ENCODE results near the gene TAF1. TPM values are rescaled to one million over a fixed set of nuclear protein-coding genes. Genes with fewer than 3 reads are reported as not detected.

Gene TAF1
- total and polyA plus RNA-seq, 12 donors, result 7.5 to 48.9 (median 28.1) TPM

DNA sequence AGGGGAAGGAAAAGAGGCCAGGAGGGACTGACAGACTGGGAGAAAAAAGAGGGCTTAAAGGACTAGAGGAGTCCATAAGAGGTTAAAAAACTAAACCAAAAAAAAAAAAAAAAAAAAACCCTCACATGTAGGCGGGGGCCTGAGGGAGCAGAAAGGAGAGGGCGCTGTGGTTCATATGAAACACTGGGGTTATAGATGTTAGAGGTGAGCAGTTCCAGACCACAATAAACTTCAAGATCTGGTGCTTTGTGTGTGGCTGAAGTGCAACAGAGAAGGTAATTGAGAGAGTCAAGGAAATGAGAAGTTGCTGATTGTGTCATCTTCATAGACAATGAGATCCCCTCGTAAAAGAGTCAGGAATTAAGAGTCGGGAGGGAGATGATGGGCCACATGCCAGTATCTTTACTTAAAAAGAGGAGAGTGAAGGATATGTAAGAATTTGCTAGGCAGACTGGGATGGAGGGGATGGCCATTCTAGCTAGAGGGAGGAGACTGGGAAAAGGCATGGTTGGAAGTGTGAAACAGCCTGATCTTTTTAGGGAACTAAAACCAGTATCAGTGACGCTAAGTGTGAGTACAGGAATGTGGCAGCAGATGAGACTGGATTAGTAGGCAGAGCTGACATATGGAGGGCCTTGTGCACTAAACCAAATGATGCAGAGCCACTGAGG, 148.3 kb downstream of the TAF1 start:
- Histone ChIP-seq H3K4me1 (replicated peaks in 1 of 2) (no peaks in the 10 kb centered on the region), H3K36me3 (replicated peaks in 1 of 2) (no peaks in the 10 kb centered on the region), H3K27me3 (no peaks in the 10 kb centered on the region), H3K9me3 (replicated peaks in 1 of 3) (no peaks in the 10 kb centered on the region), H3K27ac (no peak overlapping the region), H3K4me3 (no peak overlapping the region)
- TF ChIP-seq CTCF (IDR thresholded peaks at IDR 0.05) (no peak), POLR2A (IDR thresholded peaks at IDR 0.05) (no peak)
- DNase-seq, result no peak
- intact Hi-C loops (cut with DNase I), result no loop called here
- WGBS, 4 donors, result 37 to 47% (median 43%) methylated on average over 5 of the region's 5 CpGs

DNA sequence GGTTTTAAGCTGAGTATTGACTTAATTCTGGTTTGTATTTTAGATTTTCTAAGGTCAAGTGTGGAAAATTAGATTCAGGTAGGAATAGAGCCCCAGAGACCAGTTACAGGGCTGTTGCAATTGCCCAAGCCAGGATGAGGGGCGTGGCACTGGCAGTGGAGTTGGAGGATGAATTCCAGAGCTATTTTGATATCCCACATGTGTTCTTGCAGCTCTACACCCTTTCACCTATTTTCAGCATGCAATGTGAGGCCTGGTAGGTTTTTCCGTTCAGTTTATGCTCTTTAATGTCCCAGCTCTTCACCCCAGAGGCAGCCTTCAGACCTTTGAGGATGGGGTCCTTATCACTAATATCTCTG, 148.9 kb downstream of the TAF1 start:
- no peaks in the 10 kb centered on the region for H3K27me3 ChIP-seq
- intact Hi-C loops (cut with DNase I), result no loop called here
- no peak overlapping the region for H3K4me3 ChIP-seq
- no peak overlapping the region for H3K27ac ChIP-seq
- DNase-seq, result no peak
- no peaks in the 10 kb centered on the region for H3K9me3 ChIP-seq (replicated peaks in 1 of 3)
- H3K4me1 ChIP-seq (replicated peaks in 1 of 2), result no peaks in the 10 kb centered on the region
- 60 to 89% (median 76%) methylated on average over 2 of the region's 2 CpGs for WGBS, 4 donors
- no peaks in the 10 kb centered on the region for H3K36me3 ChIP-seq (replicated peaks in 1 of 2)
- TF ChIP-seq CTCF (IDR thresholded peaks at IDR 0.05) (no peak), POLR2A (IDR thresholded peaks at IDR 0.05) (no peak)

Small RNAs within 50 kb of the gene (small RNA-seq; reads per million reads assigned to genes)
- gene AL590762.4 (0 reads per million in 2 donors), gene RF00019 (0 reads per million in 2 donors)

Other genes with a start within 250 kb of the TAF1 start
- gene MED12, start 247.8 kb upstream of the TAF1 start, total RNA-seq, result 100 to 1,000 TPM in 2 of 9 donors, 10 to 100 TPM in 7; 39.0 to 107 (median 90.6) TPM
- 10 to 100 TPM; 34.0 to 49.3 (median 44.3) TPM for gene MED12, start 247.8 kb upstream of the TAF1 start, polyA plus RNA-seq
- 10 to 100 TPM; 10.3 to 51.6 (median 24.9) TPM for gene NLGN3, start 221.5 kb upstream of the TAF1 start, total RNA-seq
- gene NLGN3, start 221.5 kb upstream of the TAF1 start, polyA plus RNA-seq, result 10 to 100 TPM in 2 of 3 donors, 1 to 10 TPM in 1; 8.9 to 15.7 (median 10.6) TPM
- under 1 TPM in 1 of 9 donors, not detected in 8; 0.18 TPM for gene GJB1, start 143.1 kb upstream of the TAF1 start, total RNA-seq
- not detected for gene GJB1, start 143.1 kb upstream of the TAF1 start, polyA plus RNA-seq
- 10 to 100 TPM; 31.3 to 77.3 (median 46.5) TPM for gene ZMYM3, start 112.2 kb upstream of the TAF1 start, total RNA-seq
- gene ZMYM3, start 112.2 kb upstream of the TAF1 start, polyA plus RNA-seq, result 10 to 100 TPM; 23.0 to 36.1 (median 28.8) TPM
- gene NONO, start 82.7 kb upstream of the TAF1 start, total RNA-seq, result 100 to 1,000 TPM; 267 to 524 (median 324) TPM
- 100 to 1,000 TPM; 140 to 492 (median 170) TPM for gene NONO, start 82.7 kb upstream of the TAF1 start, polyA plus RNA-seq
- gene ITGB1BP2, start 64.6 kb upstream of the TAF1 start, total RNA-seq, result 1 to 10 TPM in 3 of 9 donors, under 1 TPM in 5, not detected in 1; 0.18 to 3.2 (median 0.81) TPM
- 1 to 10 TPM in 2 of 3 donors, under 1 TPM in 1; 0.31 to 1.6 (median 1.5) TPM for gene ITGB1BP2, start 64.6 kb upstream of the TAF1 start, polyA plus RNA-seq
- gene OGT, start 166.7 kb downstream of the TAF1 start, total RNA-seq, result 100 to 1,000 TPM in 6 of 9 donors, 10 to 100 TPM in 3; 38.0 to 164 (median 104) TPM
- 100 to 1,000 TPM in 1 of 3 donors, 10 to 100 TPM in 2; 38.6 to 127 (median 77.0) TPM for gene OGT, start 166.7 kb downstream of the TAF1 start, polyA plus RNA-seq
- 1 to 10 TPM in 7 of 9 donors, under 1 TPM in 2; 0.18 to 6.6 (median 1.8) TPM for gene GCNA, start 212.1 kb downstream of the TAF1 start, total RNA-seq
- gene GCNA, start 212.1 kb downstream of the TAF1 start, polyA plus RNA-seq, result 10 to 100 TPM in 1 of 3 donors, 1 to 10 TPM in 2; 1.9 to 23.3 (median 2.6) TPM